H1 (cell line): ENCODE measurements around the gene RAI14.

Experiments
- CBX5 ChIP-seq: fragments of 300-800, 300-1000 bp; sonication (generic); IDR thresholded peaks from 2 replicates; pipeline ENCODE4 v1.7.1; 2016; ENCODE audit warnings: antibody characterized with exemption, low read length, low read depth
- CHD2 ChIP-seq: IDR thresholded peaks from 2 replicates; pipeline ENCODE4 v1.6.1; 2012; ENCODE audit warnings: low read length, improper control_type of control experiment
- CTCF ChIP-seq, 3 experiments: IDR thresholded peaks; 1 replicate in 2 of 3; 2 replicates in 1 of 3; pipeline versions ENCODE4 v1.5.1 to v1.6.1; 2011; ENCODE audit warnings: low read length in 3 of 3, mild to moderate bottlenecking in 3 of 3, inconsistent platforms in 2 of 3, low read depth in 1 of 3, moderate library complexity in 1 of 3; ENCODE audit not compliant: insufficient read depth in 1 of 3; ENCODE audit errors: control extremely low read depth in 1 of 3
- EZH2 ChIP-seq: fragments of 200-600 bp; sonication (generic); IDR thresholded peaks from 2 replicates; pipeline ENCODE4 v1.7.1; 2012; ENCODE audit warnings: low read depth, mild to moderate bottlenecking, moderate library complexity, low read length, inconsistent platforms; ENCODE audit not compliant: severe bottlenecking
- FOSL1 ChIP-seq: IDR thresholded peaks from 2 replicates; pipeline ENCODE4 v1.6.1; 2011; ENCODE audit warnings: mild to moderate bottlenecking, low read depth, low read length, moderate library complexity; ENCODE audit not compliant: insufficient read depth
- HDAC2 ChIP-seq, 2 experiments: fragments of 300-600 bp in 1 of 2; sonication (generic) in 1 of 2; IDR thresholded peaks; 2 replicates each; pipeline ENCODE4 v1.6.1; 2011 to 2012; ENCODE audit warnings: low read depth in 2 of 2, low read length in 2 of 2, mild to moderate bottlenecking in 2 of 2, moderate library complexity in 2 of 2, borderline replicate concordance in 1 of 2, inconsistent platforms in 1 of 2
- HDAC6 ChIP-seq: IDR thresholded peaks from one replicate; pipeline ENCODE4 v1.7.1; 2012; ENCODE audit warnings: low read depth, mild to moderate bottlenecking, inconsistent platforms, low read length, moderate library complexity
- POLR2A ChIP-seq, 2 experiments: IDR thresholded peaks; 1 replicate in 1 of 2; 2 replicates in 1 of 2; pipeline ENCODE4 v1.6.1; 2011; ENCODE audit warnings: low read depth in 2 of 2, low read length in 2 of 2, mild to moderate bottlenecking in 2 of 2; ENCODE audit errors: control extremely low read depth in 1 of 2
- RAD21 ChIP-seq, 2 experiments: IDR thresholded peaks in 1 of 2; conservative IDR thresholded peaks in 1 of 2; 2 replicates each; pipeline ENCODE4 v1.6.1; 2011; ENCODE audit warnings: low read depth in 2 of 2, low read length in 2 of 2, improper control_type of control experiment in 1 of 2, inconsistent platforms in 1 of 2, mild to moderate bottlenecking in 1 of 2, moderate library complexity in 1 of 2
- RNF2 ChIP-seq: fragments of 200-900, 300-1000 bp; sonication (generic); IDR thresholded peaks from 2 replicates; pipeline ENCODE4 v1.7.1; 2016; ENCODE audit warnings: borderline replicate concordance, low read depth, mild to moderate bottlenecking, antibody characterized with exemption, low read length; ENCODE audit not compliant: poor library complexity, severe bottlenecking; ENCODE audit errors: missing control alignments
- TAF1 ChIP-seq: IDR thresholded peaks from 2 replicates; pipeline ENCODE4 v1.6.1; 2011; ENCODE audit warnings: mild to moderate bottlenecking, low read depth, low read length
- ZNF274 ChIP-seq: IDR thresholded peaks from 2 replicates; pipeline ENCODE4 v1.7.0; 2012; ENCODE audit warnings: low read length, borderline replicate concordance; ENCODE audit errors: extremely low read depth
- TF ChIP-seq, protein P1 (sequence below): IDR thresholded peaks from 2 replicates; pipeline ENCODE4 v1.6.1; 2012; ENCODE audit warnings: inconsistent platforms

DNA sequence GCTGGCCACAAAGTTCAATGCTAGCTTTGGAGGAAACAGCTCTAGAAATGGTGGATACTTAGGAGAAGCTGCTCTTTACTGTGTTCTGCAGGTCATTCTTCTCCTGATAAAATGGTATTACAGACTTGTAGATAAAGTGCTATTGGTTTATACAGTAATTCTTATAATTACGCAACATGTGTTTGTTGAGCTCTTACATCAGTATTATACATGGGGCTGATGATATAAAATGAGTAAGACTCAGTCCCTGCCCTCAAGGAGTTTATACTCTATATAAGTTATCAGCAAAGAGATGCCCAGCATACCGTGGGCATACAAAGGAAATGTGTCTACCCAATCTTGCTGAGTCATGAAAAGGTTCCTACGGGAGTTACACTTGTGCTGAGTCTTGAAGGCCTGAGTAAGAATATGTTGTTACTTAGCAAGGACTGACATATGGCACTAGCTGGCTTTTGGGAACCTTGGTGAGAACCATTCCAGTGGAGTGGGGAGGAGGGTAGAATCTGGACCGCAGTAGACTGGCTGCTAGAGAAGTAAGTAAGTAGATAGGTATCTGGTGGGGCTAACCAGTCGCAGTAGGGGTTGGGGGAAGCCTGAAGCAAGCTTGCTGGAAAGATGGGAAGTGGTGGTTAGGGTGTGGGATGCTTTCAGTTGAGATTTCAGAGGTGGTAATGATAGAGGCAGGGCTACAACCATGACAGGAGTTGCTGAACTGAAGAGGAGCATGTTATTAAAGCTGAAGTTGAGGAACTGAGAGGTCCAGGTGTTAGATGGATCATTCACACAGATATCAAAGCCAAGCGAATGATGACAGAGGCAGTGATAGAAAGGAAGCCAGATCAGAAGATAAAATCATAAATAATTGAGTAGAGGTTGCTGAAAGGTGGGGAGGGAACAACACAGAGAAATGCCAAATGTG is 171.7 kb downstream of the RAI14 start:
- TF ChIP-seq POLR2A (IDR thresholded peaks at IDR 0.05; ENCODE audit: control extremely low read depth in 1 of 2, low read depth in 2 of 2, low read length in 2 of 2): no peak
- no peak for TF ChIP-seq CHD2
- TF ChIP-seq RNF2: no peak
- no peak for TF ChIP-seq CTCF (IDR thresholded peaks at IDR 0.05; ENCODE audit: control extremely low read depth in 1 of 3, insufficient read depth in 1 of 3, low read depth in 1 of 3, low read length in 3 of 3)
- no peak for TF ChIP-seq ZNF274
- TF ChIP-seq TAF1: no peak
- TF ChIP-seq, protein P1, sequence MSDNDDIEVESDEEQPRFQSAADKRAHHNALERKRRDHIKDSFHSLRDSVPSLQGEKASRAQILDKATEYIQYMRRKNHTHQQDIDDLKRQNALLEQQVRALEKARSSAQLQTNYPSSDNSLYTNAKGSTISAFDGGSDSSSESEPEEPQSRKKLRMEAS: no peak
- no peak for TF ChIP-seq FOSL1
- no peak for TF ChIP-seq EZH2
- no peak for TF ChIP-seq HDAC2 (IDR thresholded peaks at IDR 0.05; ENCODE audit: borderline replicate concordance in 1 of 2, low read depth in 2 of 2, low read length in 2 of 2)
- no peak for TF ChIP-seq HDAC6
- TF ChIP-seq CBX5: no peak
- no peak for TF ChIP-seq RAD21 (IDR thresholded peaks at IDR 0.05 in 1 of 2, conservative IDR thresholded peaks at IDR 0.05 in 1 of 2; ENCODE audit: low read depth in 2 of 2, low read length in 2 of 2)
